ENCODE measurements around the gene TMC2.

DNA sequence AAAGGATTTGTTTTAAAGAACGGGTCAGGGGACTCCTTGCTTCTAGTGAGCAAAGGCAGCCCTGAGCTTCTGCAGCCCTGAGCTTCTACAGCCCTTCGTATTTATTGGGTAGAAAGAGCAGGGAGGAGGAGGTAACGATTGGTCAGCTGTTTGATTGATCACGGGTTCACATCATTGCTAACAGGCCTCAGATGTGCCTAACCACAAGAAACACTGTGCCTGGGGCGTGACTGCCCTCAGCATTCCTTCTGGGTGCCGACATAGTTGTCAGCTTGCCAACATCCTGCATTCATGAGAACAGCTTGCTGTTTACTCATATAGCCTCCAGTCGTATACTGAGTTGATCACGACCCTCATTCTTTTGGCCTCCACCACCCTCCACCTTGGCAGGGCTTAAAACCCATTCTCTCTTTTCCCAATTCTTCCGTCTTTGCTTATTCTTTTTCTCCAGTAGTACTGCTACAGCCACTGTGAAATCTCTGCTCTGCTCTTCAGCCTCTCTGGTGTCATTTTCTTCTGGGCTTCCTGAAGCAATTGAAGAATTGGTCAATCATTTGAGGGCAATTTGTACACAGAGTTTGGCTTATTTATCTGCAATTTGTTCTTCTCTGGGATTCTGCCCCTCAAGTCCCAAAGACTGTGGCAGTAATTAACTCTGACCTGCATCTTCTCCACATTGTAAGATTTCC is 90.6 kb downstream of the TMC2 start:
- TF ChIP-seq CTCF (IDR thresholded peaks at IDR 0.05) (no peak), POLR2A (IDR thresholded peaks at IDR 0.05) (no peak)
